ENCODE results near the gene HEATR5B. TPM values are rescaled to one million over a fixed set of nuclear protein-coding genes. Genes with fewer than 3 reads are reported as not detected.

Gene HEATR5B
- total and polyA plus RNA-seq, 2 of the 8 experiments (the other 6 are each of a cell fraction or from before 2014, with no cell fraction given): 7.0 to 12.6 TPM

GRCh38 chr2:37083873-37084794 lies at the start of gene HEATR5B, which contains the start of gene GPATCH11 (continued):
- TF ChIP-seq HDAC2 (IDR thresholded peaks at IDR 0.05; ENCODE audit: borderline replicate concordance in 1 of 2, low read depth in 2 of 2, low read length in 2 of 2): peak in 1 of 2 experiments; percentile 98; a peak in 2 of 4 replicates
- no peak for TF ChIP-seq EP300 (IDR thresholded peaks at IDR 0.05; ENCODE audit: borderline replicate concordance in 1 of 2, low read depth in 2 of 2, low read length in 2 of 2)
- no peak for TF ChIP-seq EGR1 (IDR thresholded peaks at IDR 0.05; ENCODE audit: borderline replicate concordance, low read depth, low read length)
- no peak for TF ChIP-seq RAD21 (IDR thresholded peaks at IDR 0.05 in 1 of 2, conservative IDR thresholded peaks at IDR 0.05 in 1 of 2; ENCODE audit: low read depth in 2 of 2, low read length in 2 of 2)
- no peak; the same call in 1 of the 2 replicates for TF ChIP-seq TEAD4 (IDR thresholded peaks at IDR 0.05; ENCODE audit: low read depth, low read length)
- peak; percentile 13; the same call in 1 of the 2 replicates for TF ChIP-seq CREB1 (IDR thresholded peaks at IDR 0.05)
- TF ChIP-seq ASH2L (IDR thresholded peaks at IDR 0.05; ENCODE audit: low read length): peak; percentile 93
- peak; percentile 97 for TF ChIP-seq CEBPB (IDR thresholded peaks at IDR 0.05; ENCODE audit: low read depth, low read length)
- peak; percentile 95 for TF ChIP-seq NRF1 (IDR thresholded peaks at IDR 0.05; ENCODE audit: low read depth, low read length)
- TF ChIP-seq SIN3A (conservative IDR thresholded peaks at IDR 0.05 in 1 of 2, IDR thresholded peaks at IDR 0.05 in 1 of 2; ENCODE audit: low read depth in 1 of 2, low read length in 2 of 2): peak; percentile 89 to 98
- TF ChIP-seq MAX (IDR thresholded peaks at IDR 0.05): peak; percentile 86
- TF ChIP-seq RBBP5 (IDR thresholded peaks at IDR 0.05; ENCODE audit: borderline replicate concordance, low read depth, low read length): peak; percentile 94
- TF ChIP-seq PHF8 (conservative IDR thresholded peaks at IDR 0.05; ENCODE audit: low read depth, low read length): peak; percentile 72
- peak; percentile 96 for TF ChIP-seq KDM4A (IDR thresholded peaks at IDR 0.05; ENCODE audit: low read depth, low read length, severe bottlenecking)

Data from H1 (cell line).